ENCODE results near the gene QRICH2. TPM values are rescaled to one million over a fixed set of nuclear protein-coding genes. Genes with fewer than 3 reads are reported as not detected.

The QRICH2 gene
- total RNA-seq, 1 donor = 3.6 TPM

DNA sequence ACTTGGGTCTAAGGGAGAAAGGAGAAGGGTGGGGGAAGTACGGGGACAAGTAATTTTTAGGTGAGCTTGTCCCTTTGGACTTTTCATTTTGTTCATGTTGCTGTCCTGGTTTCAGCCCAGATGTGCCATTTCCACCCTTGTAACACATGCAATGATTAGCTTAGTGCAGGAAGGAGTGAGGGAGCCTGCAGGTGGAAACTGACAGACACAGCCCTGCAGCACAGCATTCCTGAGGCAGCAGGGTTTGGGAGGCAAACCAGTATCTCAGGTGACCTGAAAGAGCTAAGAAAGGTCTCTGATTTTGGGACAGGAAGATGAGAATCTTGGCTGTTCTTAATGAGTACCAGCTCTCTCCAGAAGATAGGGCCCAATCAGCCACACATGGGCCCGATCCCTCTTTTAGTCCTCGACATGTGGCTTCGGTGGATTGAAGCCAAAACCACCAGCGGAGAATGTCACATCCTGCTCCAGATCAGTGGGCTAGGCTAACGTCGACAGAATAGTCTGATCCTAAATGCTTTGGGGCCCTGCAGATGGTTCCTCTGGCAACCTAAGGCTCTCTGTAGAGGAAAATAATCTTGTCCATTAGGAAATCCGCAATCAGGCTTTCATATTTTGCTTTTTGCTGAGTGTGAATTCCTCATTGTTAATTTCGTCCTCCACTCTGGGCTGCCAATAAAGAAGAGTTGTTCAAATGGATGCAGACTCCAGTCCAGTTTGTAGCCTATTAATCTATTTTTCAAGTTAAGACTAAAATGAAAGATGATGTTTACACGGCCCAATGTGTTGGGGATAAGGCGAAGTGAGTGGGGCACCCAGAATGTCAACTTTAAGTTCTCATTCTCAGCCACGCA, 64.0 kb downstream of the QRICH2 start:
- Histone ChIP-seq H3K9me3 (ENCODE audit: low read depth, low read length) (no peaks in the 10 kb centered on the region), H3K4me2 (ENCODE audit: insufficient read depth, low read length) (no peak overlapping the region), H3K27ac (ENCODE audit: low read depth, low read length) (no peak overlapping the region), H3K4me3 (ENCODE audit: insufficient read depth, low read length) (no peak overlapping the region), H3K27me3 (ENCODE audit: insufficient read depth, low read length) (peaks cover 59% of the 10 kb centered on the region), H2AFZ (ENCODE audit: low read length) (no peak overlapping the region), H3K36me3 (ENCODE audit: insufficient read depth, low read length) (no peaks in the 10 kb centered on the region), H3K79me2 (ENCODE audit: insufficient read depth, low read length) (no peaks in the 10 kb centered on the region), H3K4me1 (ENCODE audit: insufficient read depth, low read length) (peaks cover 7% of the 10 kb centered on the region), H4K20me1 (ENCODE audit: insufficient read depth, low read length) (no peaks in the 10 kb centered on the region)
- TF ChIP-seq, protein P1, sequence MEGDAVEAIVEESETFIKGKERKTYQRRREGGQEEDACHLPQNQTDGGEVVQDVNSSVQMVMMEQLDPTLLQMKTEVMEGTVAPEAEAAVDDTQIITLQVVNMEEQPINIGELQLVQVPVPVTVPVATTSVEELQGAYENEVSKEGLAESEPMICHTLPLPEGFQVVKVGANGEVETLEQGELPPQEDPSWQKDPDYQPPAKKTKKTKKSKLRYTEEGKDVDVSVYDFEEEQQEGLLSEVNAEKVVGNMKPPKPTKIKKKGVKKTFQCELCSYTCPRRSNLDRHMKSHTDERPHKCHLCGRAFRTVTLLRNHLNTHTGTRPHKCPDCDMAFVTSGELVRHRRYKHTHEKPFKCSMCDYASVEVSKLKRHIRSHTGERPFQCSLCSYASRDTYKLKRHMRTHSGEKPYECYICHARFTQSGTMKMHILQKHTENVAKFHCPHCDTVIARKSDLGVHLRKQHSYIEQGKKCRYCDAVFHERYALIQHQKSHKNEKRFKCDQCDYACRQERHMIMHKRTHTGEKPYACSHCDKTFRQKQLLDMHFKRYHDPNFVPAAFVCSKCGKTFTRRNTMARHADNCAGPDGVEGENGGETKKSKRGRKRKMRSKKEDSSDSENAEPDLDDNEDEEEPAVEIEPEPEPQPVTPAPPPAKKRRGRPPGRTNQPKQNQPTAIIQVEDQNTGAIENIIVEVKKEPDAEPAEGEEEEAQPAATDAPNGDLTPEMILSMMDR (IDR thresholded peaks at IDR 0.05; ENCODE audit: extremely low read depth, low read depth, low read length) = no peak
- DNase-seq (ENCODE audit: insufficient read length, low spot score, missing footprints) = no peak

DNA sequence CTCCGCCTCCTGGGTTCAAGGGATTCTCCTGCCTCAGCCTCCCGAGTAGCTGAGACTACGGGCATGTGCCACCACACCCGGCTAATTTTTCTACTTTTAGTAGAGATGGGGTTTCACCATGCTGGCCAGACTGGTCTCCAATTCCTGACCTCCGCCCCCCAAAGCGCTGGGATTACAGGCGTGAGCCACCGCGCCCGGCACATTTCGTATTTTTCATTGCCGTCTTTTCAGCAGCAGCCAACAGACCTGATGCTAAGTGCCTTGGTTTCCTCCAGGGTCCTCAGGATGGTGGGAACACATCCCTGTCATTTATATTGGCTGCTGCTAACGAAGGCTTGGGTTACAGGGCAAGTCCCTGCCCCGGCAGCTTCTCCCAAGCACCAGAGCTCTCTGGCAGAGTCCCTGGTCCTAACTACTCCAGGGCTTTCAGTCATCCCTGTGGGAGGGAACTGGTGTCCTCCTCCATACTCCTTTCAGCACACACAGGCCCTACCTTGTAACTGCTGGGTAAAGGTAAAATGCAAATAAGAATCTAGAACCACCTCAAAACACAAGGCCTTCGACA, 66.3 kb downstream of the QRICH2 start:
- TF ChIP-seq, protein P1 (IDR thresholded peaks at IDR 0.05; ENCODE audit: extremely low read depth, low read depth, low read length) = no peak
- Histone ChIP-seq H2AFZ (ENCODE audit: low read length) (no peak overlapping the region), H3K4me2 (ENCODE audit: insufficient read depth, low read length) (no peak overlapping the region), H3K4me1 (ENCODE audit: insufficient read depth, low read length) (peaks cover 7% of the 10 kb centered on the region), H3K9me3 (ENCODE audit: low read depth, low read length) (no peaks in the 10 kb centered on the region), H3K27ac (ENCODE audit: low read depth, low read length) (no peak overlapping the region), H4K20me1 (ENCODE audit: insufficient read depth, low read length) (no peaks in the 10 kb centered on the region), H3K4me3 (ENCODE audit: insufficient read depth, low read length) (no peak overlapping the region), H3K79me2 (ENCODE audit: insufficient read depth, low read length) (no peaks in the 10 kb centered on the region), H3K27me3 (ENCODE audit: insufficient read depth, low read length) (peaks cover 70% of the 10 kb centered on the region), H3K36me3 (ENCODE audit: insufficient read depth, low read length) (no peaks in the 10 kb centered on the region)
- DNase-seq (ENCODE audit: insufficient read length, low spot score, missing footprints) = no peak

- Histone ChIP-seq H4K20me1 (ENCODE audit: insufficient read depth, low read length) (no peaks in the 10 kb centered on the region), H3K4me2 (ENCODE audit: insufficient read depth, low read length) (peak overlapping the region; percentile 97), H3K79me2 (ENCODE audit: insufficient read depth, low read length) (no peaks in the 10 kb centered on the region), H3K36me3 (ENCODE audit: insufficient read depth, low read length) (no peaks in the 10 kb centered on the region), H3K4me3 (ENCODE audit: insufficient read depth, low read length) (peak overlapping the region; percentile 74), H3K27me3 (ENCODE audit: insufficient read depth, low read length) (peaks cover 66% of the 10 kb centered on the region), H2AFZ (ENCODE audit: low read length) (peak overlapping the region; percentile 94), H3K4me1 (ENCODE audit: insufficient read depth, low read length) (peaks cover 7% of the 10 kb centered on the region), H3K9me3 (ENCODE audit: low read depth, low read length) (no peaks in the 10 kb centered on the region), H3K27ac (ENCODE audit: low read depth, low read length) (no peak overlapping the region)
- TF ChIP-seq, protein P1 (IDR thresholded peaks at IDR 0.05; ENCODE audit: extremely low read depth, low read depth, low read length) = no peak
- no peak for DNase-seq (ENCODE audit: insufficient read length, low spot score, missing footprints)
These were observed 66.9 kb downstream of the QRICH2 start for GRCh38 chr17:76241204-76241538.

DNA sequence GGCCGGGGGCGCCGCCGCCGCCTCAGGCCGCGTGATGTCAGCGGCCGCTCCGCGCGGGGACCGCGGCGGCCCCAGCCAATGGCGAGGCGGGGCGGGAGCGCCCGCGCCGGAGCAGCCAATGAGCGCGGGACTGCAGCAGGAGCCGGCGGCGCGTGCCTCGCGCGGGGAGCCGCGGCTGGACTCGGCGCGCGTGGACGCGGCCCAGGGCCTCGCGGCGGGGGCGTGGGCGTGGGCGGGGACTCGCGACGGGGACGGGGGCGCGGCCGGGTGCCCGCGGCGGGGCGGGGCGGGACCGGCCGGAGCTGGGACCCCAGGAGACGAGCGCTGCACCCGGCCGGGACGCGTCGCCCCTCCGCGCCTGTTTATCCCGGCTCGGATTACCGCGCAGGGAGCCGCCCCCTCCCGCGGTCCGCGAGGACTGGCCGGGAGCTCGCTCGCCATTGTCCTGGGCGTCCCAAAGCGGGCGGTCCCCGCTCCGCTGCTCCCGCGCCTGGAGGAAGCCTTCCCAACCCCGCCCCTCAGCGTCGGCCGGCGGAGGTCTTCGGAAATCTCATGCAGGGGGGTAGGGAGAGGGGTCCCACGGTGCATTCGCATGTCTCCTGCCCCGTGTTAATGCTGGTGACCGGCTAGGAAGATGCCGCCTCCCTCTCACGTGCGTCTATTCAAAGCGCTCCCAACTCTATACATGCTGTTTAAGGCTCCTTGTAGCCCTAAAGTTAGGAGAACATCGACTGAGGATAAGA, 67.4 kb downstream of the QRICH2 start, which contains the start of gene RNF157:
TSS of gene RNF157 (minus strand) at position 33 of the 743 bp plus-strand sequence. CDS start 253 bp downstream, outside the sequence.
- Histone ChIP-seq H2AFZ (ENCODE audit: low read length) (peak within 1 kb of the TSS; percentile 94), H3K4me2 (ENCODE audit: insufficient read depth, low read length) (peak within 1 kb of the TSS; percentile 97), H3K9me3 (ENCODE audit: low read depth, low read length) (no peaks in the 10 kb centered on the region), H3K79me2 (ENCODE audit: insufficient read depth, low read length) (no peaks in the 10 kb centered on the region), H3K27me3 (ENCODE audit: insufficient read depth, low read length) (peaks cover 66% of the 10 kb centered on the region), H3K36me3 (ENCODE audit: insufficient read depth, low read length) (no peaks in the 10 kb centered on the region), H3K4me3 (ENCODE audit: insufficient read depth, low read length) (peak within 1 kb of the TSS; percentile 74), H3K27ac (ENCODE audit: low read depth, low read length) (no peak within 1 kb of the TSS), H3K4me1 (ENCODE audit: insufficient read depth, low read length) (peaks cover 7% of the 10 kb centered on the region), H4K20me1 (ENCODE audit: insufficient read depth, low read length) (no peaks in the 10 kb centered on the region)
- TF ChIP-seq, protein P1 (IDR thresholded peaks at IDR 0.05; ENCODE audit: extremely low read depth, low read depth, low read length) = no peak
- peak; percentile 96 for DNase-seq (ENCODE audit: insufficient read length, low spot score, missing footprints)
